Dedifferentiated amniotic fluid mesenchymal stem cell (primary cell): ENCODE results near the gene LNP1.
A peak's percentile ranks its signal among the peaks of the same experiment; 100 is the strongest.
"Not testable (repeated sequence)": the region's sequence is repeated elsewhere in the genome, so short reads cannot be mapped to it uniquely, and the experiment has no call there.

Experiments
- DNase-seq: peaks from one replicate; pipeline ENCODE4 v3.0.0-alpha.2; 2016; ENCODE audit errors: extremely low spot score

LNP1 gene

GRCh38 chr3:100477851-100478360 is 76.6 kb downstream of the LNP1 start:
- DNase-seq: not testable (repeated sequence)

- DNase-seq: not testable (repeated sequence)
Observed at GRCh38 chr3:100478521-100478920, 77.2 kb downstream of the LNP1 start.

- no peak for DNase-seq
Observed at GRCh38 chr3:100480081-100480480, 78.7 kb downstream of the LNP1 start.

- no peak for DNase-seq
Observed at GRCh38 chr3:100482176-100482575, 80.8 kb downstream of the LNP1 start.

- DNase-seq: no peak
Observed at GRCh38 chr3:100483529-100483928, 82.2 kb downstream of the LNP1 start.

GRCh38 chr3:100486808-100487207 is 85.5 kb downstream of the LNP1 start:
- no peak for DNase-seq

GRCh38 chr3:100489118-100489517 is 87.8 kb downstream of the LNP1 start:
- DNase-seq: no peak

GRCh38 chr3:100492059-100493006 is 91.0 kb downstream of the LNP1 start, which contains the start of gene TMEM45A:
TSS of gene TMEM45A (plus strand) at chr3:100492619. CDS start at chr3:100555212, 62,593 bp downstream.
- DNase-seq: peak; percentile 95

- DNase-seq: peak; percentile 33
Observed at GRCh38 chr3:100496711-100497261, 95.4 kb downstream of the LNP1 start.

- no peak for DNase-seq
Observed at GRCh38 chr3:100499651-100500050, 98.3 kb downstream of the LNP1 start.

GRCh38 chr3:100500320-100500880 is 99.1 kb downstream of the LNP1 start:
- no peak for DNase-seq

- no peak for DNase-seq
Observed at GRCh38 chr3:100503448-100503847, 102.1 kb downstream of the LNP1 start.
